ENCODE results near the gene BFSP2.

DNA sequence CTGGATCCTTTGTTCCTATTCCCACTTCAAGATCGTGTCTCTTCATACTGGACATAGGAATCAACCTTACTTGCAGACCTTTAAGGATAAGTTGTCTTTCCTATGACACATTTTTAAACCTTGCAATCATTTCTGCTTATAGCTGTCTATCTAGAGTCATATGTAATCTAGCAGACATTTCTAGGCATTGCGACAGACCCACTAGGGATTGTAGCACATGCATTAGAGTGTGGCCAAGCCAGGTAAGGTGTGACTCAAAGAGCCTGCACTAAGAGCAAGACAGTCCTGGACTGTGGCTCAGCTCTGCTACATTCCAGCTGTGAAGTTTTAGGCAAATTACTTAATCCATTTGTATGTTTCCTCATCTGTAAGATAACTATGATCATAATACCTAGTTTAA lies 38.8 kb upstream of the BFSP2 start:
- TF ChIP-seq CTCF (conservative IDR thresholded peaks at IDR 0.05; ENCODE audit: low read length), result no peak
- TF ChIP-seq EZH2phosphoT487 (IDR thresholded peaks at IDR 0.05; ENCODE audit: borderline replicate concordance), result no peak
